Panc1 (cell line): ENCODE data around the gene TMEM37.

ENCODE experiments used
- POLR2AphosphoS5 ChIP-seq: IDR thresholded peaks from 2 replicates; pipeline ENCODE4 v1.6.1; 2012; ENCODE audit warnings: mild to moderate bottlenecking, low read depth, low read length, moderate library complexity
- TCF7L2 ChIP-seq: IDR thresholded peaks from 2 replicates; pipeline ENCODE4 v1.6.1; 2011; ENCODE audit warnings: mild to moderate bottlenecking, low read depth, low read length, inconsistent platforms
- TF ChIP-seq, protein P1 (sequence below): fragments of 450-650 bp; IDR thresholded peaks from 2 replicates; pipeline ENCODE4 v1.5.1; 2017; ENCODE audit warnings: mild to moderate bottlenecking
- TF ChIP-seq, protein P2 (sequence below), 2 experiments: IDR thresholded peaks; 2 replicates each; pipeline ENCODE4 v1.6.1; 2011 to 2012; ENCODE audit warnings: low read depth in 2 of 2, control low read depth in 1 of 2, low read length in 1 of 2, mild to moderate bottlenecking in 1 of 2, moderate library complexity in 1 of 2; ENCODE audit not compliant: insufficient read depth in 1 of 2

DNA sequence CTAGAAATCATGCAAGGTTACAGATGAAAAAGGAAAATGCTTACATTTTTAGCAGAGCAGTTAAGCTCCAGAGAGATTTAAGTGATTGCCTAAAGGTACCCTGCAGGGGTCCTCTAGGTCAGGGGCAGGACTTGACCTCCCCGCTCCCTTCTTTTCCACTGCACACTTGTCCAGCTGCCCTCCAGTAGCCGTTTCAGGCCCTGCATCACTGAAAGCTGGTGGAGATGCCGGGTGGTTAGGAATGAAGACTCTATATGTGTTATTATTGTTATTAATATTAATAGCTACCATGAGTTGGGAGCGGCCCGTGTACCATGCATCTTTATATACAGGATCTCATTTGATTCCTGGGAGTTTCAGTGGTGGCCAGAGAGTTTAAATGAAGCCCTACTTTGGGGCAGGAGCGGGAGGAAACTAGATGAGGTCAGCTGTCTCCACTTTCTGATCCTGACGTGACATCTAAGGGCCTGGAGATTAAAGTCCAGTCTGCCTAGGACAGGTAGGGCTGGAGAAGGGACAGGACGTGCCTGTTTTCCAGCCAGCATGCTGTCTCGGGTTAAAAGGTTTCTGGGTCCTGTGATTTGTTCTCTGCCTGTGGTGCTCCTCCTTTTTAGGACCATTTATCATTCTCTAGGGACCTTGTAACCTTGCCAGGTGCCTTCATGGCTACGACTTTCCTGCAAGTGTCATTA, 2.1 kb downstream of the TMEM37 start:
- TF ChIP-seq, protein P1, sequence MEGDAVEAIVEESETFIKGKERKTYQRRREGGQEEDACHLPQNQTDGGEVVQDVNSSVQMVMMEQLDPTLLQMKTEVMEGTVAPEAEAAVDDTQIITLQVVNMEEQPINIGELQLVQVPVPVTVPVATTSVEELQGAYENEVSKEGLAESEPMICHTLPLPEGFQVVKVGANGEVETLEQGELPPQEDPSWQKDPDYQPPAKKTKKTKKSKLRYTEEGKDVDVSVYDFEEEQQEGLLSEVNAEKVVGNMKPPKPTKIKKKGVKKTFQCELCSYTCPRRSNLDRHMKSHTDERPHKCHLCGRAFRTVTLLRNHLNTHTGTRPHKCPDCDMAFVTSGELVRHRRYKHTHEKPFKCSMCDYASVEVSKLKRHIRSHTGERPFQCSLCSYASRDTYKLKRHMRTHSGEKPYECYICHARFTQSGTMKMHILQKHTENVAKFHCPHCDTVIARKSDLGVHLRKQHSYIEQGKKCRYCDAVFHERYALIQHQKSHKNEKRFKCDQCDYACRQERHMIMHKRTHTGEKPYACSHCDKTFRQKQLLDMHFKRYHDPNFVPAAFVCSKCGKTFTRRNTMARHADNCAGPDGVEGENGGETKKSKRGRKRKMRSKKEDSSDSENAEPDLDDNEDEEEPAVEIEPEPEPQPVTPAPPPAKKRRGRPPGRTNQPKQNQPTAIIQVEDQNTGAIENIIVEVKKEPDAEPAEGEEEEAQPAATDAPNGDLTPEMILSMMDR = no peak
- no peak for TF ChIP-seq POLR2AphosphoS5
- TF ChIP-seq, protein P2, sequence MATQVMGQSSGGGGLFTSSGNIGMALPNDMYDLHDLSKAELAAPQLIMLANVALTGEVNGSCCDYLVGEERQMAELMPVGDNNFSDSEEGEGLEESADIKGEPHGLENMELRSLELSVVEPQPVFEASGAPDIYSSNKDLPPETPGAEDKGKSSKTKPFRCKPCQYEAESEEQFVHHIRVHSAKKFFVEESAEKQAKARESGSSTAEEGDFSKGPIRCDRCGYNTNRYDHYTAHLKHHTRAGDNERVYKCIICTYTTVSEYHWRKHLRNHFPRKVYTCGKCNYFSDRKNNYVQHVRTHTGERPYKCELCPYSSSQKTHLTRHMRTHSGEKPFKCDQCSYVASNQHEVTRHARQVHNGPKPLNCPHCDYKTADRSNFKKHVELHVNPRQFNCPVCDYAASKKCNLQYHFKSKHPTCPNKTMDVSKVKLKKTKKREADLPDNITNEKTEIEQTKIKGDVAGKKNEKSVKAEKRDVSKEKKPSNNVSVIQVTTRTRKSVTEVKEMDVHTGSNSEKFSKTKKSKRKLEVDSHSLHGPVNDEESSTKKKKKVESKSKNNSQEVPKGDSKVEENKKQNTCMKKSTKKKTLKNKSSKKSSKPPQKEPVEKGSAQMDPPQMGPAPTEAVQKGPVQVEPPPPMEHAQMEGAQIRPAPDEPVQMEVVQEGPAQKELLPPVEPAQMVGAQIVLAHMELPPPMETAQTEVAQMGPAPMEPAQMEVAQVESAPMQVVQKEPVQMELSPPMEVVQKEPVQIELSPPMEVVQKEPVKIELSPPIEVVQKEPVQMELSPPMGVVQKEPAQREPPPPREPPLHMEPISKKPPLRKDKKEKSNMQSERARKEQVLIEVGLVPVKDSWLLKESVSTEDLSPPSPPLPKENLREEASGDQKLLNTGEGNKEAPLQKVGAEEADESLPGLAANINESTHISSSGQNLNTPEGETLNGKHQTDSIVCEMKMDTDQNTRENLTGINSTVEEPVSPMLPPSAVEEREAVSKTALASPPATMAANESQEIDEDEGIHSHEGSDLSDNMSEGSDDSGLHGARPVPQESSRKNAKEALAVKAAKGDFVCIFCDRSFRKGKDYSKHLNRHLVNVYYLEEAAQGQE (IDR thresholded peaks at IDR 0.05; ENCODE audit: insufficient read depth in 1 of 2, low read depth in 2 of 2, low read length in 1 of 2) = no peak
- TF ChIP-seq TCF7L2 = no peak
